RCC 7860 (cell line): ENCODE measurements around the gene PHF20.
"Not testable (repeated sequence)": the region's sequence is repeated elsewhere in the genome, so short reads cannot be mapped to it uniquely, and the experiment has no call there.

Experiments
- DNase-seq: peaks from one replicate; pipeline ENCODE4 v3.0.0-alpha.2; 2015; ENCODE audit warnings: low spot score
- FAIRE-seq: peaks from 2 replicates; lab custom pipeline; 2012; peaks lifted over from hg19 to GRCh38; lab: Jason Lieb, UNC

Gene PHF20

DNA sequence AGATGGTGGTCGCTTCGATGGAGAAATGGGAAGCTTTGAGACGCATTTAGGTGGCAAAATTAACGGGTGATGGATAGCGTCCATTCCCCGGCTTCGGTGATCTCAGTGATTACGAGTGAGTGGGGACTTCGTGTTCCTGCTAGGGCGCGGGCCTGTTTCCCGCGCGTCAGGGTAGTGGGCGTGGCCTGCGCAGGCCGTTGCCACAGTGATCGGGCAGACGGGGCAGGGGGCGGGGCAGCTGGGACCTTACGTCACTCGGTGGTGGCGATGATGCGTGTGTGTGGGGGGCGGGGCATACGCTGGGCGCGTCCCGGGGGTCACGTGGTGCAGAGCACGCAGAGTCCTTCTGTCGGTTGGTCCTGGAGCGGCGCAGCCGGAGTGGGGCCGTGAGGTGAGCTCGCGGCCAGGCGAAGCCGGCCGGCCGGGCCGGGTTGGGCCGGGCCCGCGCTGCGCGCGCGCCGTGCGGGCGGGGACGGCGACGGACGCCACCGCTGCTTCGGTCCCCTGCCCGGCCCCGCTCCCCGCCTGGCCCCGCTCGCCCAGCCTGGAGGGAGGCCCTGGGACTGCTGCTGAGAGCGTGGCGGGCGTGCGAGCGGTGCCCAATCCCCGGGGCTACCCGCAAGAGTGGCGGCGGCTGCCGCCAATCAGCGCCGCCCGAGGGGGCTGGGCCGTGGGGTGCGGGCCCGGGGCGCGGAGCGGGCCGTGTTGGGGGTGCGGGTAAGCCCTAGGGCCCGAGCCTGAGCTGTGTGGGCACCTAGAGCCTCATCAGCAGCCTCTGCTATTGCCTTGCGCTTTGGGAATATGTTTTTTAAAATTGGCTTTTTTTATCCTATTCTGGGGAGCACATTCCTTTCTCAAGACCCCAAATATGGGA is at the start of gene PHF20:
Gene PHF20, plus strand, starts transcription at position 327 of the 874 bp plus-strand sequence. CDS start 29,508 bp downstream, outside the sequence.
- DNase-seq (peak; percentile 88), FAIRE-seq (no peak)

DNA sequence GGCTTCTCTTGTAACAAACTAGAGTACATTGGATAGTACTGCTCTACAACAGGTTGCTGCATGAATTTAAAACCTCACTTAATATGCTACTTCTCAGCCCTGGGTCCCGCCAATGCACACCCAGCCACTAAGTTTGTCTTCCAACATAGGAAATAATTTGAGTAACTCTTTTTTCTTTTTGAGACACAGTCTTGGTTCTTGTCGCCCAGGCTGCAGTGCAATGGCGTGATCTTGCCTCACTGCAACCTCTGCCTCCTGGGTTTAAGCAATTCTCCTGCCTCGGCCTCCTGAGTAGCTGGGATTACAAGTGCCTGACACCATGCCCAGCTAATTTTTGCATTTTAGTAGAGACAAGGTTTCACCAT is 48.6 kb upstream of the PHF20 start:
- FAIRE-seq, DNase-seq: not testable (repeated sequence)

DNA sequence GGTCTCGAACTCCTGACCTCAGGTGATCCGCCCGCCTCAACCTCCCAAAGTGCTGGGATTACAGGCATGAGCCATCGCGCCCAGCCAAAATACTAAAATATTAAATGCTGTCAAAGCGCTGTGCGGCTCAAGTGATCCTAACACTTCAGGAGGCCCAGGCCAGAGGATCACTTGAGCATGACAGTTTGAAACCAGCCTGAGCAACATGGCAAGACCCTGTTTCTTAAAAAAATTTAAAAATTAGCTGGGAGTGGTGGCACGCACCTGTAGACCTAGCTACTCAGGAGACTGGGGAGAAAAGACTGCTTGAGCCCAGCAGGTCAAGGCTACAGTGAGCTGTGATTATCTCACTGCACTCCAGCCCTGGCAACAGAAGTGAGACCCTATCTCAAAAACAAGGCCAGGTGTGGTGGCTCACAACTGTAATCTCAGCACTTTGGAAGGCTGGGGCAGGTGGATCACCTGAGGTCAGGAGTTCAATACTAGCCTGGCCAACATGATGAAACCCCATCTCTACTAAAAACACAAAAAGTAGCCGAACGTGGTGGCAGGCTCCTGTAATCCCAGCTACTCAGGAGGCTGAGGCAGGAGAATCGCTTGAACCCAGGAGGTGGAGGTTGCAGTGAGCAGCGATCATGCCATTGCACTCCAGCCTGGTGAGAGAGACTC is 48.0 kb upstream of the PHF20 start:
- DNase-seq, FAIRE-seq: not testable (repeated sequence)

DNA sequence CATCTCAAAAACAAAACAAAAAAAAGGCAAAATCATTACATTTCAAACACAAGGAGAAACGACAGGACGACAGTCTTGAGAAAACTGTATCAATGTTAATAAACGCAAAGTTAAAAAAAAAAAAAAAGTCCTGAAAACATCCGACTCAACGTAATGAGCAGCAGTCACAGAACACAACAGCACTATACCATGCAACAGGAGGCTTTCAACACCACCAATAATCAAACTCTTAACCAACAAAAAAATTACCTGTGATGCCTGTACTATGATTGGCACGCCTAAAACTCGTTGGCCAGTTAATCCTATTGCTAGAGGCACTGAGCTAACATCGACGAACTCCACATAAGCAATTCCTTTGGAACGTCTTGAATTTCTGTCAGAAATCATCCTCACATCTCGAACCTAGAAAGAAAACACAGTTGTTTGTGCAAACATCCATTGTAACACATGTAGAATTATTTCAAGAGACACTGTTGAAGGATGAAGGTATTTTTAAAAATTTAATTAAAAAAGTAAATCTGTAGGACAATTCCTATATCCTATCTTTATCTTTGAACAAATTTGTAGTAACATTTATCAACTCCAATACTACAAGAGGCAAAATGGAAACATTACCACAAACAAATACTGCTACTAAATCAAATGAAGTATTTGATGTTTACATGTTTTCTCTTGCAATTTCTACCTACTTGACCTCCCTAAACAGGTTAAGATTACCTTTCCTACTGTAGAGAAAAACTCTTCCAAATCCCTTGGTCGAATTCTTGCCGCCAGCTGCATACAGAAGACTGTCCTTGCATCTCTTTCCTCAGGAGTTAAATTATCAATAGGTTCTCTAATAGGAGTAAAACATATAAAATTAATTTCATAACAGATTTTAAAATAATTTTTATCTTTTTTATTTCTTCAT is 47.2 kb upstream of the PHF20 start:
- no peak for FAIRE-seq
- DNase-seq = no peak

DNA sequence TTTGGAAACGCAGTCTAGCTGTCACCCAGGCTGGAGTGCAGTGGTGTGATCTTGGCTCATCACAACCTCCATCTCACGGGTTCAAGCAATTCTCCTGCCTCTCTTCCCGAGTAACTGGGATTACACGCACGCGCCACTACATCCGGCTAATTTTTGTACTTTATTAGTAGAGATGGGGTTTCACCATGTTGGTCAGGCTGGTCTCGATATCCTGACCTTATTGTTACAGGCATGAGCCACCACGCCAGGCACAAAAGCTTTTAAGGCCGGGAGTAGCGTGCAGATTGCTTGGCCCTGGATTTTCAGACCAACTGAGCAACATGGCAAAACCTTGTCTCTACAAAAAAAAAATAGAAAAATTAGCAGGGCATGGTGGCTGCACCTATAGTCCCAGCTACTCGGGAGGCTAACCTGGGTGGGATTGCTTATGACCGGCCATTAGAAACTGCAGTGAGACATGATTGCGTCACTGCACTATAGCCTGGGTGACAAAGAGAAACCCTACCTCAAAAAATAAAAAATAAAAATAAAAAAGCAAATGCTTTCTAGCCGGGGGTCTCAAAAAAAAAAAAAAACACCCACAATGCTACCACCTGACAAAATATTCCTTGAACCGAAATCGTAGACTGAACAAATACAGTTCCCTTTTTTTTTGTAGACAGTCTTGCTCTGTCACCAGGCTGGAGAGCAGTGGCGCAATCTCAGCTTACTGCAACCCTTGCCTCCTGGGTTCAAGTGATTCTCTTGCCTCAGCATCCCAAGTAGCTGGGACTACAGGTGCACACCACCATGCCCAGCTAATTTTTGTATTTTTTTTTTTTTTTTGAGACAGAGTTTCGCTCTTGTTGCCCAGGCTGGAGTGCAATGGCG is 44.7 kb upstream of the PHF20 start:
- no peak for DNase-seq
- FAIRE-seq = no peak

DNA sequence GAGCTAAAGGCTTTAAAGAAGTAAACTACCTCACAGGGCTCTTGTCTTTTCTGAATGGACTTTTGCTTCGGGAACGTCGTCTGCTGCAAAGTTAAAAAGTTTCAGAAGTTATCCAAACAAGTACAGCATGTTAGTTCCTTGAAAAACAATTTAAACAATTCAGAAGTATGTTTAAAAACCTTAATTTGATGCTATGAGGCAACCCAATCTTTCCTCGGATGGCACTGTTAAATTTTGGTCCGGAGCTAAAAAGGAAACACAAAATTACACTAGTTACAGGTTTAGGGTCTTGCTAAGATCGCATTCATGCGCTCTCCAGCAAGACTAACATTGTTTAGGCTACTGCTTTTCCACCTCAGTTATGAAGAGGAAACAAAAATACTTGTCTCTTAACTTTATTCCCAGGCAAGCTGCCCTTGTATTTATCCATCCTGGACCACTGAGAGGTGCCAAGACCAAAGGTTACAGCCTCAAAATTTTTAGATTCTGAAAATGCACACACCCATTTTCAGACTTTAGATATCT is 42.5 kb upstream of the PHF20 start:
- DNase-seq (no peak), FAIRE-seq (no peak)

DNA sequence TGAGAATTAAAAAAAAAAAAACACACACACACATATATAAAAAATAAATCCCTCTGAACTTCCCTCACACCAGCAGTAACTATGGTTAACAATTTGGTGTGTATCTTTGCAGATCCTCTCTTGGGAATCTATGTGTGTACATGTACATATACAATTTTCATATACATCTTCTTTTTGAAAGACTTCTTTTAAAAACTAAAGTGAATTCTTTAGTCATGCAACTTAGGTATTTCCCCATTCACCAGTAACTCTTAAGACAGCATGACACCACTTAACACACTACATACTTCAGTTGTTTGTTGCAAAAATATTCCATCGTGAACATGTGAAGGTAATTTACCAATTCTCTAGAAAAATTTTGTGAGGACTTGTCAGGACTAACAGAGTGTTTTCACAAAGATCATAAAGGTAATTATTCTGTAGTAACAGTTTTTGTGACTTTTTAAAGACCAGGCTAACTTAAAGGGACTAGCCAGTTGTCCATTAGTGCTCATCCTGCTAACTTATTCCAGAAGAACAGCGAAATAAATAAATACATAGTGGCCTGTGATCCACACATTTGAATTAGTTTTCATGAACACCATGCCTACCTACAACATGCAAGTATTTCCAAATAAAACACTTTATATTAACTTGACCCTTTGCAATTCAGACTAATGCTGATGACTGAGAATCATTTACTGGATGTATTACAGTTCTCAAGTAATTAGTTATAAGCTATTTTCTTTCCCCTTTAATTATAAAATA is 41.8 kb upstream of the PHF20 start:
- DNase-seq = no peak
- FAIRE-seq = no peak

DNA sequence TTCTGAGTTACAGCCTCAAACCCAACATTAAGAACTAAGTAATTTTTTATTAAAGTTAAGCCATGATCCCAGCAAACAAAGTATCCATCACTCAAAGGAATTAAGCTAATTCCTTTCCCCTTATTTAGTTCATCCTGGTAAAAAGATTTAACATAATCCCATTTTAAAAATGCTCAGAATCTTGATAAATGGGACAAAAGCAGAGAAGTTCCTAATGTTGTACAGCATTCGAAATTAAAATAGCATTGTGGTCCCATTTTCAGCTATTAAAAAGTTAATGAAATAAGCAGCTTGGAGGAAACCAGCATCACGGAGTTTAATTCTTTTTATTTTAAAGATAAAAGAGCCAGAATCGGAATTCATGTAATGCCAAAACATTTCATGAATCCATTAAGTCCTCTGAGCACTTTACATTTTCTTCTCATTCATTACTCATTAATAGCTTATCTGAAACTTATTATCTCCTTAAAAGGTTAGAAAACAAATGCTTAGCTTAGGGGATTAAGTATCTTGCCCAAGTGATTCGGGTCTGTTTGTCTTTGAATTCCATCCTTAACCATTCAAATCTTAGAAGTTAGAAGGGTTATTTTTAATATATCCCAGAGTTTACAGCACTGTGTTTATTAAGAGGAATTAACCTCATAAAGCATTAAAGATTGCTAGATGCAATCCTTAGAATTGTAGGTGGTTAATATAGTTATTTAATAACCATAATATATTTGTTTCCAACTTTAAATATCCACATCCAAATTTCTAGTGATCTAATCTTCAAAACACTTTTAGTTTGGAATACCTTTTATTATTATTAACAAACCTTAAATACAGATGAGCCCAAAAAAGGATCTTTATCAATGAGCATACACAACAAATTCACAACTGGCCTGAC is 41.0 kb upstream of the PHF20 start:
- no peak for DNase-seq
- no peak for FAIRE-seq

DNA sequence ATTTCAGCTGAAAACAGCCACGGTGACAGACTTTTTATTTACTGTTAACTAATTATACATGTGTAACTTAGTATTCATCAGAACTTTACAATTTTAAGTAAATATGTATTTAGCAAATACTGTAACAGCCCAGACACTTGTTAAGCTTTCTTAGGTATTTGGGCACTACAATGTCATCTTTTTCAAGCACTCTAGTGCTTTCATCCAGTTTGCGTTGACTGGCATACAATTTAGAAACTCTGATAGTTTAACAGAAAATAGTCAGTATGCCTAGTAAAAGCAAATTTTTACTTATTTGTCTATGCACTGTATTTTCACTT is 40.4 kb upstream of the PHF20 start:
- FAIRE-seq (no peak), DNase-seq (no peak)

DNA sequence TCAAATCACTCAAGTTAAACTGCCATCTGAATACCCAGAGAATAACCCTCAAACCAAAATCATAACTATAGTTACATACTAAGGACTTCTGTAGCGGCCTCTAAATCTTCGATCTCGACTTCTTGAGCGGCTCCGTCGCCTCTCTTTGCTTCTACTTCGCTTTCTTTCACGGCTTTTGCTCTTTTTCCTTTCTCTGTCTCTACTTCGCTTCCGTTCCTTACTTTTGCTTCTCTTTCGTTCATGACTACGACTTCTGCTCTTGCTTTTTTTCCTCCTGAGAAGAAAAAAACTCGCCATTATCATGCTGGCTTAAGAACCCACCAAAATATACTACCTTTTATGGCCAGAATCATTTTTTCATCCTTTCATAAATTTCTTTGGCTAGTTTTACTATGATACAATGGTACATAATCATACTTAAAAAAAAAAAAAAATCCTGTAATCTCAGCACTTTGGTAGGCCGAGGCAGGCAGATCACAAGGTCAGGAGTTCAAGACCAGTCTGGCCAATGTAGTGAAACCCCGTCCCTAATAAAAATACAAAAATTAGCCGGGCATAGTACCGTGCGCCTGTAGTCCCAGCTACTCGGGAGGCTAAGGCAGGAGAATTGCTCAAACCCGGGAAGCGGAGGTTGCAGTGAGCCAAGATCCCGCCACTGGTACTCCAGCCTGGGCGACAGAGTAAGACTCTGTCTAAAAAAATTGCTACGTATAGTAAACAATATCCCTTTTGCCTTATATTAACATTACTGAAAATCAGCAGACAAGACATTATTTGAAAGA is 39.8 kb upstream of the PHF20 start:
- FAIRE-seq = no peak
- no peak for DNase-seq

DNA sequence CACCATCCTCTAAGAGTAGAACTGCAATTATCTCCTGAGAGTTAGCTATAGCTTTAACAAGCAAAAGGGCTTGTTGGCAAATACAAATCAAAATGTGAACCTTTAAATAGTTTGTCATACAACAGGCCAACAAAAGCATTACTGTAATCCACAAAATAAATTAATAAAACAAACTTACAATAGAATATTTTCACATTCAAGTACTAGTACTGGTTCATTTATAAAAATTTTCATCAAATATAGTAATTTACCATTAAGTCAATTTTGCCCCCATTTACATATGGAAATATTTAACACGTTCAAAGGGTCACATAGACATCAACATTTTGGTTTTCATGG is 39.2 kb upstream of the PHF20 start:
- FAIRE-seq (no peak), DNase-seq (no peak)

DNA sequence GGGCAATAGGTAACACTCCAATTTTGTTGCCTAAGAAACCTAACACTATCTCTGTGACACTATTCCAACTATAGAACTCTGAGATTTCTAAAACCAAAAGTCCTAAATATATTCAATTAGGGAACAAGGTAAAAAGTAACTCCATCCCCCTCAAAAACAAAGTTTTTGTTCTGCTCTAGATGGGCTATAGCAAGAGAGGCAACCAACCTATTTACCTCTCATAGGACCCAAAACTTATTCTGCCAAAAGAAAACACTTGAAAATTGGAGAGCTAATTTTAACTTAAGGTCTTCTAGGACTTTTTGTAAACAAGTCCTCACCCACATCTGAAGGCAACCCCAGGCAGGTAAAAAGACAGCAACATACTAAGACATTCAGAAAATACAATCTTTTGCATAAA is 37.4 kb upstream of the PHF20 start:
- FAIRE-seq = no peak
- no peak for DNase-seq

DNA sequence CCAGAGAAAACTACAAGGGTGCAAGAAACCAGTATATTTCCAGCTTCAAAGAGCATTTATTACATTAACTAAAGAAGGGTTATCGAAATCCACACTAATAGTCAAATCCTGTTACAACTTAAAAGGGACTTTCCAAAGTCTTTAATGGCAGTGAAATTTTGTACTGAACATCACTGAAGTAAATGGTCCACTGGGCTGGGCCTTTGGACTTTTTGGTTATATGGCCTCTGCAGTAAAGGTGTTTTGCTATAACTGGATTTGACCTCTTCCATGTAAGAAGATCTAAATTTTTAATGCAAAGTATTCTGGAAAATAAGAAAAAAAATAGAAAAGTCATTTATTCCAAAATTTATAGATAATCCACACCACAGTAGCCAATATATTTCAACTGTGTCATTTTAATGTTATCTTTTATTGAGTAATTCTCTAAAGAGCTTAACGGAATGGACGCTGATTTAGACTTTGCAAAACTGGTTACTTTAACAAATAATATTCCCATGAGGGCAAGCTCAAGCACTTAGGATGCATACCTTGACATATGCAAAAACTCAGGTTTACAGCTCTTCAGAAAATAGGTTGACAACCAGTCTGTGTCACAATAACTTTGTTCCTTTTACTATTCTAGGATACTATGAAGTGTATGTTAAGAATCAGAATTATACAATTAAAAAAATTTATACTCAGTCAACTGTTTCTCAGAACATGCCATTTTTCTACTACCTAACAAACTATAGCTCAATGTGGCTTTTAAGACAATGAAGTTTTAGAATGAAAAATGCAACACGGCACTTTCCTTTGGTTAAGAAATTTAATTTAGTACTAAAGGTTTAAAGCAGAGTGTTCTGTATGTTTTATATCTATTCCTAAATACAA is 36.8 kb upstream of the PHF20 start:
- no peak for DNase-seq
- FAIRE-seq = no peak

DNA sequence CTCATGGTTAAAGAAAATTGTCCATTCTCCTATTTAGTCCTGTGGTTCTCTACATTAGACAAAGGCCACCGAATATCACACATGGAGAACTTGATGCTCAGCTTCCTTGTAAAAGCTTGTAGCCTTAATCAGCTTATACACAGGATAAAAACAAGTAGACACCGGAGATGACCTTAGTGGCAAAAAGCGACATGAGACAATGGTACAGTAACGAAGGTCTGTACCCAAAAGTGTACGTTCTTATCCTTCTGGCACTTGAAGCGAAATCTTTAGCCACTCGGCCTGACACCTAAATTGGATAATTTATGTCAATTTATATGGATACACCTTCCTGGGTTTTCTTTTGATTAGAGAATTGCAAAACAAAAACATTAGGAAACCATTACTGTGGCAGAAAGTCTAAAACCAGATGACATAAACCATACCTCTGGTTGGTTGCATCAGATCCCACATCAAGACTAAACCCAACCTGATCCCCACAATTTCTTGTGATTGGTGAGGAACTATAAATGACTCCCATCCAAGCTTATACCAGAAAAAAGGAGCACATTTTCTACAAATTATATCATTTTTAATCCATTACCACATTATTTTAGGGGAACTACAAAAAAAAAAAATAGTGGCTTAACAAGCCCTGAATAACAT is 35.9 kb upstream of the PHF20 start:
- DNase-seq (no peak), FAIRE-seq (no peak)

DNA sequence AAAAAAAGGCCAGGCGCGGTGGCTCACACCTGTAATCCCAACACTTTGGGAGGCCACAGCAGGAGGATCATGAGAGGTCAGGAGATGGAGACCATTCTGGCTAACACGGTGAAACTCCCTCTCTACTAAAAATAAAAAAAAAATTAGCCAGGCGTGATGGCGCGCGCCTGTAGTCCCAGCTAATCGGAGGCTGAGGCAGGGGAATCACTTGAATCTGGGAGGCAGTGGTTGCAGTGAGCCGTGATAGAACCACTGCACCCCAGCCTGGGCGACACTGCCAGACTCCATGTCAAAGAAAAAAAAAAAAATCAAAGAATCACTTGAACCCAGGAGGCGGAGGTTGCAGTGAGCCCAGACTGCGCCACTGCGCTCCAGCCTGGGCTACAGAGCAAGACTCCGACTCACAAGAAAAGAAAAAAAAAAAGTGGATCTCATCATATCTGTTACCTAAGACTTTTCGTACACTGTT is 33.9 kb upstream of the PHF20 start:
- FAIRE-seq (no peak), DNase-seq (no peak)

DNA sequence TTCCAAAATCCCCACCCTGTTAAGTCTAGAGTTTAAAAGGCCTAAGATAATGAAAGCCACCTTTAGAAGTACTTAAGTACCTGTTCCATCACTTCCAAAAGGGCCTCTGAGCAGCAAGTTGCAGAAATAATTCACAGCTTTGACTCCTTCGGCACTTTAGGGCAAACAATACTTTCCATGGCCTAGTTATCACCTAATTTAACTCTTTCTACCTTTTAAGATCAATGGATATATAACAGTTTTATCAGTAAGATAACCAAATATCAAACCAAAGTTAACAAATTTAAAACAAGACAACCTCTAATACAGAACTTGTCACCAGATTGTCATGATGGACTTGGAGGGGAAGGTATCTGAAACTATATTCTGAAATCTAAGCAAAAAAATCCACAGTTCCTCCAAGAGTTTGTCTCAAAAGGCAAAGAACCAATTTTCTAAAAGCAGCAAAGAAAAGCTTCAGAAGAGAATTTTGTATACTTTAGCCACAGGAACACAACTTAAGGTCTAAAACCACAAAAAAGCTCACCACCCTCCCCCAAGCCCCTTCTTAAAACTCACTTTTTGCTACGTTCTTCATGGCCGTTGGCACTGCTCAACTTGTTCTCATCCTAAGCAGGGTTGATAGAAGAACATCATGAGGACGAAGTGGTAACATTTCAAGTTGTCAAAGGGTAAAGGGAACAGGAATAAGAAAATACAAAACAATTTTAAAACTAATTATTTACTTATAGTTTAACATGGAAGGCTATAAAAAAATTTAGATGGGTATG is 33.2 kb upstream of the PHF20 start:
- FAIRE-seq = no peak
- no peak for DNase-seq
